GM15510 (cell line): Measurements from ENCODE around the gene TNS4.

Experiments
- POLR2A ChIP-seq: IDR thresholded peaks from 3 replicates; pipeline ENCODE4 v1.6.1; 2011; ENCODE audit warnings: borderline replicate concordance; ENCODE audit not compliant: insufficient read length; ENCODE audit errors: extremely low read depth

TNS4 gene

DNA sequence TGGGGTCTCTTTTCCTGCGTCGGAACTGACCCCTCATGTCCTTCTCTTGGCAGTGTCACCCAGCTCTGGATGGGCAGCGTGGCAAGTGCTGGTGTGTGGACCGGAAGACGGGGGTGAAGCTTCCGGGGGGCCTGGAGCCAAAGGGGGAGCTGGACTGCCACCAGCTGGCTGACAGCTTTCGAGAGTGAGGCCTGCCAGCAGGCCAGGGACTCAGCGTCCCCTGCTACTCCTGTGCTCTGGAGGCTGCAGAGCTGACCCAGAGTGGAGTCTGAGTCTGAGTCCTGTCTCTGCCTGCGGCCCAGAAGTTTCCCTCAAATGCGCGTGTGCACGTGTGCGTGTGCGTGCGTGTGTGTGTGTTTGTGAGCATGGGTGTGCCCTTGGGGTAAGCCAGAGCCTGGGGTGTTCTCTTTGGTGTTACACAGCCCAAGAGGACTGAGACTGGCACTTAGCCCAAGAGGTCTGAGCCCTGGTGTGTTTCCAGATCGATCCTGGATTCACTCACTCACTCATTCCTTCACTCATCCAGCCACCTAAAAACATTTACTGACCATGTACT is 44.9 kb downstream of the TNS4 start:
- TF ChIP-seq POLR2A, result no peak

DNA sequence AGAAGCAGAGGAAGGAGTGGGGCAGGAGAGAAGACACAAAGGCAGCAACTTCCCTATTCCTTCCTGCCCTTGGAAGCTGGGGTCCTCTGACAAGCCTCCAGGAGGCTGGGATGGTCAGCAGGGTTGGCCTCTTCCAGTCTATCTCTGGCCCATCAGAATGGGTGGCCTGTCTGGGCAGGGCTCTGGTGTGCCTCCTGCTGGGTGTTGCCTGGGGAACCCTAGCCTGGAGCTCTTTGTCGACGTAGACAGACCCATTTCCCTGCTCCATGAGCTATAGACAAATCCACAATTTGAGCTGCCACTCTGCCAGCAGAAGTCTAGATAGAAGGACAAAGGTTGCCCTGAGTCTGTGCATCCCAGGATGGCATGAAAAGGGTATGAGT is 46.8 kb downstream of the TNS4 start:
- no peak for TF ChIP-seq POLR2A

GRCh38 chr17:40453881-40454612 is 47.4 kb downstream of the TNS4 start:
- TF ChIP-seq POLR2A, result no peak

DNA sequence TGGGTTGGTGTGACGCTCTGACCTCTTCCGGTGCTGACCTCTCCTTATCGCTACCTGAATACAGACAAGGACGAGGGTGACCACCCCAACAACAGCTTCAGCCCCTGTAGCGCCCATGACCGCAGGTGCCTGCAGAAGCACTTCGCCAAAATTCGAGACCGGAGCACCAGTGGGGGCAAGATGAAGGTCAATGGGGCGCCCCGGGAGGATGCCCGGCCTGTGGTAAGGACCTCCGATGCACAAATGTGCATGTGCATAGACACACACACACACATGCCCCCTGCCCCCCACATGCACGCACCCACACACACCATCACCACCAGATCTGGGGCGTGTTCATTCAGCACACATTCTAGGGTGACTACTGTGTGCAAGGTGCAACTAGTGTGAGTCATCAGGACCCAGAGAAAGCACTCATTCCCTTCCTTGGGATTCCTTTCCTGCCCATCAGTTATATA is 48.5 kb downstream of the TNS4 start:
- no peak for TF ChIP-seq POLR2A

DNA sequence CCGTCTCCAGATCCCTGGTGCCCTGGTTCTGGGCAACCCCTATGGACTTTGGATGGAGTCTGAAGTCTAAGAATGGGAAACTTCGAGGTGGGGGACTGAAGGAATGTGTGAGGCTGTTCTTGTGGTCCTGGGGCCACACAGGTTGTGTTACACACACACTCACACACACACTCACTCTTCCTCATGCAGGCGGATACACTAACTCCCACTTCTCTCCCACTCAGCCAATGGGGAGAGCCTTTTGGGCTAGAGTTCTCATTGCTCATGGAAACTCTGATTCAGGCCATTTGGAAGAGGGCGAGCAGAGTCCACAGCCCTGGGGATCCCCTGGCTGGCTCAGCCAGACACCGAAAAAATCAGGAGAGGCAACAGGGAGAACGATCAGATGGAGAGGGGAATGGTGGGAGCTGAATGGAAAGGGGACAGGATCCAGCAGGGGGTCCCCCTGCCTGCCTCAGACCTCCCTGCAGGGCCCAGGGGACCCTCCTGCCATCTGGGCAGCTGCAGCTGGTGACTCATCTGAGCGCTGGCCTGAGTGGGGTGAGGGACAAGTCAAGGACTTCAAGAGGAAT is 49.1 kb downstream of the TNS4 start:
- TF ChIP-seq POLR2A, result no peak

DNA sequence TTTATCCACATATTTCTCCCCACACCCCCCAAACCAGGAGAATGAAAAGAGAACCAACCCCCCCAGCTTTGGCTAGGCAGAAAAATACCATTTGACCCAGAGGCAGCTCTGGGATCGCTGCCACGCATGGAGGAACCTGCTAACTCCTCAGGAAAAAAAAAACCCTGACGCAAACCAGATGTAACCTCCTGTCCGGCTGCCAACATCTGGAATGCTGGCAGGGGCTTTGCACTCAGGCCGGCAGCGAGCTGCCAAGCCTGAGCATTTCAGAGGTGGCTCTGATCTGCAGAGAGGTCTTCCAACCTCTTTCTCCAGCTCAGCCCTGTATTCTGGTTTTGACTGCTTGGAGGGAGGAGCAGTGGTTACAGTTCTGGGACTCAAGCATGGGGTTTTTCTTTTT is 50.0 kb downstream of the TNS4 start:
- no peak for TF ChIP-seq POLR2A

DNA sequence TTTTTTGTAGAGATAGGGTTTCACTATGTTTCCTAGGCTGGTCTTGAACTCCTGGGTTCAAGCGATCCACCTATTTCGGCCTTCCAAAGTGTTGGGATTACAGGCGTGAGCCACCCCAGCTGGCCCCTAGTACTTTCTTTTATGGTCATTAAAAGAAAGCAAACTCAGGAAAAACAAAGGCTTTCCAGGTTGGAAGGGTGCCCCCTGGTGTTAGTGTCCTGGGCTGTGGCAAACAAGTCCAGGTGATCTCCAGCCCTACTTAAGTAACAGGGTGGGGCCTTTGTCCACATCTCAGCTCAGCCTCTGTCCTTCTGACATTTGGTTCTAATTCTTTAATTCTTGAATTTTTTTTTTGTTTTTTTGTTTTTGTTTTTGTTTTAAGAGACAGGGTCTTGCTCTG is 51.2 kb downstream of the TNS4 start:
- no peak for TF ChIP-seq POLR2A

- no peak for TF ChIP-seq POLR2A
Measured at GRCh38 chr17:40448639-40449261, 52.7 kb downstream of the TNS4 start.

DNA sequence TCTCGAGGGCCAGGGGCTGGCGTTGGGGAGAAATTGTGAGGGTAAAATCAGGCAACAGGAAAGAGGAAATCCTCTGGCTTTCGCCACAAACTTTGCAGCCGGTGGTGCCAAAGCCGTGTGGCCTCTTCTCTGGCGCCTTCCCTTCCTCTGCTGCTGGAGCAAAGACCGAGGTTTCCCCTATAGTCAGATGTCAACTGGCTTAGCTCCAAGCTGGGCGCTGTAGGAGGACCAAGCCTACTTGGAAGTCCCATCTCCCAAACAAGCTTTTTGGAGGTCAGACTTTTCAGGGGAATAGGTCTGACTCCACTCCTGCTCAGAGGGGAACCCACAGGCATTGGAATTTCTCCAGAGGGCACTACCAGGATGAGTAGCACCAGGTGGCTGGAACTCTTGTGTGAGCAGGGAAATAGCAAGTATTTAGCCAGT is 53.2 kb downstream of the TNS4 start:
- TF ChIP-seq POLR2A, result no peak

DNA sequence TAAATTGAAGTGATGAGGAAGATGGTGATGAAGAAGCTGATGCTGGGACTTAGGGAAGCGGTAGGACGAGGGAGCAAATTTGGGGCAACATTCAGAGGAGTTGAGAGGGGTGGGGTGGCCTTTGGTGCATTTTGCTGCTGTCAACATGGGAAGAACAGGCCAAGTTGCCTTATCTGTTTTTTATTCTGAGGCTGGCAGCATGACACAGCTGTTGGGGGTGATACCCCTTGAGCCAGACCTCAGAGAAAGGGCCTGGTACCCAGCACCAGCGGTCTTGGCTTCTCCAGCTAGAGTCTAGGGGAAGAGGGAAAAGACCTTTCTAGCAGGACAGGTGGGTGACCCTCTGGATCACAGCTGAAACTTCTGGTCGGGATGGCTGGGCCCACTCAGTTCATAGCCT is 53.6 kb downstream of the TNS4 start:
- TF ChIP-seq POLR2A, result no peak

DNA sequence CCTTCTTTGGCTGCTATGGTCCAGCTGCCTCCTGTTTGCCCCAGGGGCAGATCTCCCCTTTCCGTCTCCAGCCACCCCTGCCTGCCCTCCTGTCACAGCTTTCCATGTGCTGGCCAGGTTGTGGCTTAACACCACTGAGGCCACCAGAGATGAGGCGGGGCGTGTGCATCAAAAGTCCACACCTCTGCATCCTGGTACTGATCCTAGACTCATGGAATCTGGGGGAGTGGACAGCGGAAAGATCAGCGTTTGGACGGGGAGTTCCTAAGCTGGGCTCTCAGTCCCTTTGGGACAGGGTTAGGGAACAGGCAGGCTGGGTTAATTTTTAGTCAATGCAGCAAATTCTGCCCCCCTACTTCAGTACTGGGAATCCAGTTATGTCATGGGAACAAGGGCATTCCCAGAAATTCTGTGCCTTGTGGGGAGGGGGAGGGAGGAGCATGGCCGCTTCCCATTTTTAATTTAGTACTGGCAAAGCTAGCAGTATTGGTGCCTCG is 54.2 kb downstream of the TNS4 start:
- TF ChIP-seq POLR2A, result no peak

GRCh38 chr17:40445751-40446468 is 55.5 kb downstream of the TNS4 start:
- TF ChIP-seq POLR2A, result no peak

- TF ChIP-seq POLR2A, result no peak
Measured at GRCh38 chr17:40443988-40444899, 57.2 kb downstream of the TNS4 start.
